ENCODE results near the gene TNS1. TPM values are rescaled to one million over a fixed set of nuclear protein-coding genes. Genes with fewer than 3 reads are reported as not detected.

The TNS1 gene
- total and polyA plus RNA-seq, 2 donors (not counting 1 experiment from before 2014, with no cell fraction given) = 0.10 to 0.86 TPM

- Mint-ChIP-seq H3K4me3 (no peak overlapping the region), H3K27ac (no peak overlapping the region), H3K27me3 (peaks cover 12% of the 10 kb centered on the region), H3K4me1 (peaks cover 15% of the 10 kb centered on the region), H3K9me3 (ENCODE audit: insufficient read depth) (no peaks in the 10 kb centered on the region)
- H2AFZ ChIP-seq (ENCODE audit: insufficient read depth, low read depth, low read length, poor library complexity, severe bottlenecking) = no peak overlapping the region
- no peak overlapping the region for H3K9ac ChIP-seq (ENCODE audit: low read length)
- H3K4me2 ChIP-seq (replicated peaks; ENCODE audit: low read depth, low read length, poor library complexity, severe bottlenecking) = no peak overlapping the region
- no peak for TF ChIP-seq CTCF (IDR thresholded peaks at IDR 0.05)
- TF ChIP-seq EZH2 (IDR thresholded peaks at IDR 0.05; ENCODE audit: borderline replicate concordance, insufficient read depth, low read depth, low read length, poor library complexity, severe bottlenecking) = no peak
- DNase-seq (no peak), ATAC-seq (ENCODE audit: low read depth) (no peak)
- H3K27me3 ChIP-seq (replicated peaks in 1 of 4; ENCODE audit: control extremely low read depth in 1 of 4, control insufficient read depth in 3 of 4, insufficient read depth in 4 of 4, low read length in 3 of 4) = peaks cover 0 to 3% (median 0%) of the 10 kb centered on the region in 4 experiments
- intact Hi-C loops (cut with micrococcal nuclease) = no loop called here
- H3K4me1 ChIP-seq (ENCODE audit: control insufficient read depth in 2 of 2, insufficient read depth in 2 of 2, low read length in 2 of 2) = peaks cover 0 to 13% of the 10 kb centered on the region in 2 donors
- no peaks in the 10 kb centered on the region for H3K79me2 ChIP-seq (ENCODE audit: control insufficient read depth, insufficient read depth, low read length)
- WGBS (ENCODE audit: insufficient coverage) = 91% methylated on average over 6 of the region's 6 CpGs
- no peaks in the 10 kb centered on the region for H4K20me1 ChIP-seq (ENCODE audit: control insufficient read depth, insufficient read depth, low read length, poor library complexity, severe bottlenecking)
- H3K4me3 ChIP-seq (ENCODE audit: control extremely low read depth in 1 of 5, extremely low read depth in 1 of 5, insufficient read depth in 1 of 5, low read depth in 2 of 5, low read length in 4 of 5) = no peak overlapping the region
- ChIA-PET CTCF (no interaction called here), POLR2A (no interaction called here)
- no peaks in the 10 kb centered on the region for H3K36me3 ChIP-seq (replicated peaks in 1 of 2; ENCODE audit: control extremely low read depth in 1 of 2, control insufficient read depth in 1 of 2, extremely low read depth in 1 of 2, insufficient read depth in 2 of 2, low read length in 1 of 2)
- peaks cover 0 to 3% (median 0%) of the 10 kb centered on the region in 3 donors for H3K9me3 ChIP-seq (ENCODE audit: control extremely low read depth in 1 of 3, control insufficient read depth in 2 of 3, insufficient read depth in 1 of 3, low read length in 2 of 3)
- H3K27ac ChIP-seq (ENCODE audit: low read length in 2 of 2) = no peak overlapping the region
Observed at GRCh38 chr2:218020966-218021535, 18.3 kb upstream of the TNS1 start.

- H3K4me3 Mint-ChIP-seq = no peak overlapping the region
- H3K9me3 Mint-ChIP-seq (ENCODE audit: insufficient read depth) = no peaks in the 10 kb centered on the region
- H3K27me3 ChIP-seq (replicated peaks in 1 of 4; ENCODE audit: control extremely low read depth in 1 of 4, control insufficient read depth in 3 of 4, insufficient read depth in 4 of 4, low read length in 3 of 4) = peaks cover 0 to 3% (median 0%) of the 10 kb centered on the region in 4 experiments
- H3K36me3 ChIP-seq (replicated peaks in 1 of 2; ENCODE audit: control extremely low read depth in 1 of 2, control insufficient read depth in 1 of 2, extremely low read depth in 1 of 2, insufficient read depth in 2 of 2, low read length in 1 of 2) = no peaks in the 10 kb centered on the region
- H3K27me3 Mint-ChIP-seq = peaks cover 12% of the 10 kb centered on the region
- intact Hi-C loops (cut with micrococcal nuclease) = no loop called here
- H3K9ac ChIP-seq (ENCODE audit: low read length) = no peak overlapping the region
- no peaks in the 10 kb centered on the region for H4K20me1 ChIP-seq (ENCODE audit: control insufficient read depth, insufficient read depth, low read length, poor library complexity, severe bottlenecking)
- H3K4me2 ChIP-seq (replicated peaks; ENCODE audit: low read depth, low read length, poor library complexity, severe bottlenecking) = no peak overlapping the region
- 83% methylated on average over 5 of the region's 5 CpGs for WGBS (ENCODE audit: insufficient coverage)
- H3K9me3 ChIP-seq (ENCODE audit: control extremely low read depth in 1 of 3, control insufficient read depth in 2 of 3, insufficient read depth in 1 of 3, low read length in 2 of 3) = peaks cover 0 to 3% (median 0%) of the 10 kb centered on the region in 3 donors
- DNase-seq (no peak), ATAC-seq (ENCODE audit: low read depth) (no peak)
- no peaks in the 10 kb centered on the region for H3K79me2 ChIP-seq (ENCODE audit: control insufficient read depth, insufficient read depth, low read length)
- ChIA-PET POLR2A (no interaction called here), CTCF (no interaction called here)
- peak overlapping the region; percentile 16 for H2AFZ ChIP-seq (ENCODE audit: insufficient read depth, low read depth, low read length, poor library complexity, severe bottlenecking)
- H3K4me1 ChIP-seq (ENCODE audit: control insufficient read depth in 2 of 2, insufficient read depth in 2 of 2, low read length in 2 of 2) = peaks cover 0 to 13% of the 10 kb centered on the region in 2 donors
- H3K27ac ChIP-seq (ENCODE audit: low read length in 2 of 2) = no peak overlapping the region
- H3K27ac Mint-ChIP-seq = no peak overlapping the region
- no peak for TF ChIP-seq EZH2 (IDR thresholded peaks at IDR 0.05; ENCODE audit: borderline replicate concordance, insufficient read depth, low read depth, low read length, poor library complexity, severe bottlenecking)
- TF ChIP-seq CTCF (IDR thresholded peaks at IDR 0.05) = no peak
- peaks cover 15% of the 10 kb centered on the region for H3K4me1 Mint-ChIP-seq
- no peak overlapping the region for H3K4me3 ChIP-seq (ENCODE audit: control extremely low read depth in 1 of 5, extremely low read depth in 1 of 5, insufficient read depth in 1 of 5, low read depth in 2 of 5, low read length in 4 of 5)
Observed at GRCh38 chr2:218020281-218020680, 17.5 kb upstream of the TNS1 start.

Data from B cell (primary cell).